HL-60 (cell line): ENCODE data around the gene DCAF10.

Experiments
- DNase-seq, 2 experiments: peaks; one replicate each; pipeline ENCODE4 v3.0.0-alpha.2; 2010 to 2020; ENCODE audit warnings: low read depth in 1 of 2, low spot score in 1 of 2
- H3K27ac ChIP-seq: fragments of 250-450 bp; sonication (Bioruptor Pico); replicated peaks from 2 replicates; pipeline ENCODE4 v1.5.1; 2020; ENCODE audit warnings: mild to moderate bottlenecking, moderate library complexity
- H3K27me3 ChIP-seq: fragments of 250-450 bp; sonication (Bioruptor Pico); 2 replicates; pipeline ENCODE4 v1.5.1; 2021; ENCODE audit warnings: mild to moderate bottlenecking, moderate library complexity; ENCODE audit not compliant: insufficient read depth, poor library complexity, severe bottlenecking
- H3K4me3 ChIP-seq: replicated peaks from 2 replicates; pipeline ENCODE4 v1.5.1; 2011; ENCODE audit warnings: mild to moderate bottlenecking, control low read depth, low read length; ENCODE audit not compliant: insufficient read depth
- GABPA ChIP-seq: IDR thresholded peaks from 2 replicates; pipeline ENCODE4 v1.6.1; 2012; ENCODE audit warnings: low read depth
- POLR2AphosphoS5 ChIP-seq: IDR thresholded peaks from 2 replicates; pipeline ENCODE4 v1.6.1; 2012; ENCODE audit warnings: low read depth
- SPI1 ChIP-seq: IDR thresholded peaks from 2 replicates; pipeline ENCODE4 v1.6.1; 2012; ENCODE audit warnings: low read depth, mild to moderate bottlenecking, borderline replicate concordance
- TF ChIP-seq, protein P1 (sequence below): IDR thresholded peaks from one replicate; pipeline ENCODE4 v1.5.1; 2011; ENCODE audit warnings: low read length, control low read depth, inconsistent platforms; ENCODE audit not compliant: insufficient read depth
- TF ChIP-seq, protein P2 (sequence below): IDR thresholded peaks from 2 replicates; pipeline ENCODE4 v1.6.1; 2012; ENCODE audit warnings: low read depth; ENCODE audit not compliant: insufficient replicate concordance

The DCAF10 gene

DNA sequence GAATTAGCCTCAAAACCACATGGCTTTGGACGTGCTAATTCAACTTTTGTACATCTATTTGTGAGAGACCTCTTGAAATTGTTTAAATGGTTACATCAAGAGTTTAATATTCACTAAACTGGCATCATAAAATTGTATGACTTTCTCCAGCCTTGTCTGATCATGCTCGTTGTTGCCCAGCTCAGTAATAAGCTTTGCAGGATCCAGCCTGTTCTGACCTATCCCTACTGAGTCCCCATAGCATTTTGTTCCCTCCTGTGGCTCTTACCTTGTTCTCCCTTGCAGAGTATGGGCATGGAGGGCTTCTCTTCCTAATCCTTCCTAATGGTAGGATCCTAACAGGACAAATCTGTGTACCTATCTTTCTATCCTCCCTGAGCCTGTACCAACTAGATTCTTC is 22.1 kb upstream of the DCAF10 start:
- no peak overlapping the region for H3K27ac ChIP-seq
- DNase-seq = no peak
- H3K27me3 ChIP-seq = no peaks in the 10 kb centered on the region
- H3K4me3 ChIP-seq = no peak overlapping the region
- TF ChIP-seq GABPA (no peak), SPI1 (no peak), POLR2AphosphoS5 (no peak)
- TF ChIP-seq, protein P1, sequence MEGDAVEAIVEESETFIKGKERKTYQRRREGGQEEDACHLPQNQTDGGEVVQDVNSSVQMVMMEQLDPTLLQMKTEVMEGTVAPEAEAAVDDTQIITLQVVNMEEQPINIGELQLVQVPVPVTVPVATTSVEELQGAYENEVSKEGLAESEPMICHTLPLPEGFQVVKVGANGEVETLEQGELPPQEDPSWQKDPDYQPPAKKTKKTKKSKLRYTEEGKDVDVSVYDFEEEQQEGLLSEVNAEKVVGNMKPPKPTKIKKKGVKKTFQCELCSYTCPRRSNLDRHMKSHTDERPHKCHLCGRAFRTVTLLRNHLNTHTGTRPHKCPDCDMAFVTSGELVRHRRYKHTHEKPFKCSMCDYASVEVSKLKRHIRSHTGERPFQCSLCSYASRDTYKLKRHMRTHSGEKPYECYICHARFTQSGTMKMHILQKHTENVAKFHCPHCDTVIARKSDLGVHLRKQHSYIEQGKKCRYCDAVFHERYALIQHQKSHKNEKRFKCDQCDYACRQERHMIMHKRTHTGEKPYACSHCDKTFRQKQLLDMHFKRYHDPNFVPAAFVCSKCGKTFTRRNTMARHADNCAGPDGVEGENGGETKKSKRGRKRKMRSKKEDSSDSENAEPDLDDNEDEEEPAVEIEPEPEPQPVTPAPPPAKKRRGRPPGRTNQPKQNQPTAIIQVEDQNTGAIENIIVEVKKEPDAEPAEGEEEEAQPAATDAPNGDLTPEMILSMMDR = no peak
- TF ChIP-seq, protein P2, sequence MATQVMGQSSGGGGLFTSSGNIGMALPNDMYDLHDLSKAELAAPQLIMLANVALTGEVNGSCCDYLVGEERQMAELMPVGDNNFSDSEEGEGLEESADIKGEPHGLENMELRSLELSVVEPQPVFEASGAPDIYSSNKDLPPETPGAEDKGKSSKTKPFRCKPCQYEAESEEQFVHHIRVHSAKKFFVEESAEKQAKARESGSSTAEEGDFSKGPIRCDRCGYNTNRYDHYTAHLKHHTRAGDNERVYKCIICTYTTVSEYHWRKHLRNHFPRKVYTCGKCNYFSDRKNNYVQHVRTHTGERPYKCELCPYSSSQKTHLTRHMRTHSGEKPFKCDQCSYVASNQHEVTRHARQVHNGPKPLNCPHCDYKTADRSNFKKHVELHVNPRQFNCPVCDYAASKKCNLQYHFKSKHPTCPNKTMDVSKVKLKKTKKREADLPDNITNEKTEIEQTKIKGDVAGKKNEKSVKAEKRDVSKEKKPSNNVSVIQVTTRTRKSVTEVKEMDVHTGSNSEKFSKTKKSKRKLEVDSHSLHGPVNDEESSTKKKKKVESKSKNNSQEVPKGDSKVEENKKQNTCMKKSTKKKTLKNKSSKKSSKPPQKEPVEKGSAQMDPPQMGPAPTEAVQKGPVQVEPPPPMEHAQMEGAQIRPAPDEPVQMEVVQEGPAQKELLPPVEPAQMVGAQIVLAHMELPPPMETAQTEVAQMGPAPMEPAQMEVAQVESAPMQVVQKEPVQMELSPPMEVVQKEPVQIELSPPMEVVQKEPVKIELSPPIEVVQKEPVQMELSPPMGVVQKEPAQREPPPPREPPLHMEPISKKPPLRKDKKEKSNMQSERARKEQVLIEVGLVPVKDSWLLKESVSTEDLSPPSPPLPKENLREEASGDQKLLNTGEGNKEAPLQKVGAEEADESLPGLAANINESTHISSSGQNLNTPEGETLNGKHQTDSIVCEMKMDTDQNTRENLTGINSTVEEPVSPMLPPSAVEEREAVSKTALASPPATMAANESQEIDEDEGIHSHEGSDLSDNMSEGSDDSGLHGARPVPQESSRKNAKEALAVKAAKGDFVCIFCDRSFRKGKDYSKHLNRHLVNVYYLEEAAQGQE = no peak

DNA sequence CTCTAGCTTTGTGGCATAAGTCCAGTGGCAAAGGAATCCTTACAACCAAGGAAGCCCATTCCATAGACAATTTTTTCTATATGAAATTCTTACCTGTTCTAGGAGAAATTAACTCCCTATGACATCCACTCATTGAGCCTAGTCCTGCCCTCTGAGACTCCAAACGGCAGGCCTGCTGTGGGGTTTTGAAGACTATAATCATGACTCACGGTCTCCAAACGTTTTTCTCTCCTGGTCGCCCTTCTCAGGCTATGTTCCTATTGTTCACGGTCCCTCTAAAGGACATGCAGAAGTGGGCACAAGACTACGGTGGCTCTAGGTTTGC is 16.3 kb upstream of the DCAF10 start:
- no peak for DNase-seq
- no peak for TF ChIP-seq SPI1
- H3K4me3 ChIP-seq = peak overlapping the region; percentile 88
- H3K27ac ChIP-seq = peak overlapping the region; percentile 81
- no peaks in the 10 kb centered on the region for H3K27me3 ChIP-seq

DNA sequence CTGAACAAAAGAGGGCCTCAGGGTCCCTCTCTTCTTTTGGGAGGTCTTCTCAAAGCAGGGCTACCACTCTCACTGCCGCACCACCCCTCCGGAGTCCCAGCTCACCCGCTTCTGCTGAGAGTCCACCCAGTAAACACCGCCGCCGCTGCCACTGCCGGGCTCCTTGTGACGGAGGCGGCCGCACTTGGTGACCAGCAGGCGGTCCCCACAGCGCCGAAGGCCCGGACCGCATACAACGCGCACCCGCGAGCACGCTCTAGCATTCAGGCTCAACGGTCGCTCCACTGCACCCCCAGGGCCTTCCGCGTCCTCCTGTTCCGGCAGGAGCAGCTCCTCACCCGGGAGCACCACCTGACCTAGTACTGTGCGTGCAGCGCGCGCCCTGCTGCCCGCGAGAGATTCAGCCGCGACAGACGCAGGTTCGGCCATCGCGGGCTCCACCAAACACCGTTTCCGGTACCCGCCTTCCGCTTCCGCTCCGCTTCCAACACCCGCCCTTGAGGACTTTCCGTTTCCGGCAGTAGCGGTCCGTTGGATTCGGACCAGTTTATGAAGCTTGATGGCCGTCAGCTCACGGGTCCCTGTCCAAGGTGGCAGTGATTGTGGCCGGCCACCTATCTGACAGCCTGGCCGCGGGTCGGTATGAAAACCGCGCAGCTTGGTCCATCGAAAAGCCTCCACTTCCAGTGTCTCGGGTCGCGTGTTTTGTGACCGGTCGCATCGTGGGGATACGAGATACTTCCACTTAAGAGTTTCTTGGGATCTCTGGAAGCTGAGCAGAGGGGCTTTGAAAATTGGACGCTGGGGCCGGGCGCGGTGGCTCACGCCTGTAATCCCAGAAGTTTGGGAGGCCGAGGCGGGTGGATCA is 15.7 kb upstream of the DCAF10 start, which contains the start of gene EXOSC3:
EXOSC3 (minus strand) TSS at position 449 of the 868 bp plus-strand sequence; CDS start at position 429, 20 bp downstream.
- peak within 1 kb of the TSS; percentile 81 for H3K27ac ChIP-seq
- DNase-seq = peak; percentile 91 to 94
- TF ChIP-seq, protein P1 = no peak
- TF ChIP-seq SPI1 (peak; percentile 25; the same call in 1 of the 2 replicates), GABPA (peak; percentile 97), POLR2AphosphoS5 (peak; percentile 95)
- TF ChIP-seq, protein P2 = peak; percentile 88
- no peaks in the 10 kb centered on the region for H3K27me3 ChIP-seq
- H3K4me3 ChIP-seq = peak within 1 kb of the TSS; percentile 88

DNA sequence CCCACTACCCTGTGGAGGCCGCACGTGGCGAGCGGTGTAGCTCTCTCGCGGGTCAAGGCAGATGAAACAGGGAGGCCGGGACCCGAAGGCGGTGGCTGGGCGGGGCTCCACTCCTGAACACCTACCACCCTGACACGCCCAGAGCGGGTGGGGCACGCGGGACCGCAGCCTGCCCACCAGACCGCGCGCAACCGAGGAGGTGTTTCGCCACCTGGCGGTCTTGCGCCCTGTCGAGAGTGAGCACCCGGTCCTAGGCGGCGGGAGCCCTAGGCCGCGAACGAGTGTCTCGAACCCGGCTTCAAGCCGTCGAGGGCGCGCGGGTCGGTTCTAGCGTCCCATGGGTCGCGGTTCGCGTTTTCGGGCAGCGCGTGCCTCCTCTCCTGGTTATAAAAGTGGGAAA is 13.5 kb upstream of the DCAF10 start:
- no peak for DNase-seq
- Histone ChIP-seq H3K4me3 (no peak overlapping the region), H3K27ac (peak overlapping the region; percentile 71), H3K27me3 (no peaks in the 10 kb centered on the region)
- TF ChIP-seq SPI1 (no peak), GABPA (no peak), POLR2AphosphoS5 (no peak)
- TF ChIP-seq, protein P2 = no peak
- TF ChIP-seq, protein P1 = no peak
